HCT116 (cell line): Measurements from ENCODE around the gene C2orf76. TPM values are rescaled to one million over a fixed set of nuclear protein-coding genes. Genes with fewer than 3 reads are reported as not detected.

Source experiments
- ATAC-seq: fragments of 200-7000 bp; cut with Tn5 transposase; 2 replicates; pipeline ENCODE4 v1.9.1; 2020; ENCODE audit warnings: mild to moderate bottlenecking, moderate library complexity
- BruUV-seq: library from RNA; stranded (reverse); fragments of 400-500 nt; replicated peaks from 2 replicates; lab custom pipeline; 2021; lab: Mats Ljungman, UMichigan
- CTCF ChIA-PET: fragments of 300-600 bp; sonication (Branson Sonifier 250); formaldehyde crosslinking; loops from one replicate; lab custom pipeline; 2021; ENCODE audit warnings: antibody characterized with exemption; lab: Charles Lee
- POLR2A ChIA-PET: fragments of 300-600, 350-600 bp; sonication (Branson Sonifier 250); formaldehyde crosslinking; loops from one replicate; lab custom pipeline; 2021; ENCODE audit warnings: antibody characterized with exemption; lab: Charles Lee
- RAD21 ChIA-PET, 2 experiments: fragments of 300-600 bp; sonication (Branson Sonifier 250); formaldehyde crosslinking; loops; one replicate each; lab custom pipeline; 2023; ENCODE audit warnings: low total read pairs in 2 of 2; ENCODE audit not compliant: uncharacterized antibody in 2 of 2, unreplicated experiment in 2 of 2, low non-redundant PET in 1 of 2; lab: Charles Lee
- DNase-seq: peaks from one replicate; pipeline ENCODE4 v3.0.0-alpha.2; 2010; ENCODE audit warnings: low read depth, low spot score
- H2AFZ ChIP-seq: fragments of 200-600 bp; shearing (Covaris generic), sonication (generic); 2 replicates; pipeline ENCODE4 v1.6.1; 2017; ENCODE audit warnings: low read depth, mixed run types, mixed read lengths, antibody characterized with exemption, low read length; ENCODE audit not compliant: poor library complexity, severe bottlenecking
- H3K27ac ChIP-seq: 2 replicates; pipeline ENCODE4 v1.5.1; 2012; ENCODE audit warnings: low read depth, low read length
- H3K27me3 ChIP-seq: fragments of 200-600 bp; sonication (generic); 2 replicates; pipeline ENCODE4 v1.6.1; 2016; ENCODE audit warnings: mixed run types, low read length, mixed read lengths; ENCODE audit not compliant: insufficient read depth
- H3K36me3 ChIP-seq, 2 experiments: fragments of 200-500 bp in 1 of 2; fragments of 200-600 bp in 1 of 2; sonication (Bioruptor generic) in 1 of 2; sonication (generic) in 1 of 2; 2 replicates each; pipeline versions ENCODE4 v1.5.1 to v1.6.1; 2014 to 2016; ENCODE audit warnings: low read length in 2 of 2, inconsistent platforms in 1 of 2, mixed read lengths in 1 of 2, mixed run types in 1 of 2; ENCODE audit not compliant: insufficient read depth in 2 of 2, control insufficient read depth in 1 of 2
- H3K4me1 ChIP-seq, 2 experiments: fragments of 200-600 bp in 1 of 2; sonication (generic) in 1 of 2; 2 replicates each; pipeline versions ENCODE4 v1.5.1 to v1.6.1; 2012 to 2017; ENCODE audit warnings: low read length in 2 of 2, inconsistent platforms in 1 of 2, mild to moderate bottlenecking in 1 of 2, mixed read lengths in 1 of 2, mixed run types in 1 of 2, moderate library complexity in 1 of 2; ENCODE audit not compliant: insufficient read depth in 2 of 2, control insufficient read depth in 1 of 2
- H3K4me2 ChIP-seq: fragments of 200-600 bp; sonication (generic); 2 replicates; pipeline ENCODE4 v1.6.1; 2017; ENCODE audit warnings: mixed run types, low read length, mixed read lengths
- H3K4me3 ChIP-seq, 2 experiments: fragments of 200-600 bp in 1 of 2; sonication (generic) in 1 of 2; replicated peaks in 1 of 2; 2 replicates each; pipeline ENCODE4 v1.5.1; 2011 to 2016; ENCODE audit warnings: low read length in 2 of 2, control low read depth in 1 of 2, low read depth in 1 of 2, mild to moderate bottlenecking in 1 of 2, mixed read lengths in 1 of 2, mixed run types in 1 of 2
- H3K79me2 ChIP-seq: fragments of 200-600 bp; sonication (generic); 2 replicates; pipeline ENCODE4 v1.6.1; 2017; ENCODE audit warnings: mild to moderate bottlenecking, mixed run types, low read length, moderate library complexity, mixed read lengths; ENCODE audit not compliant: insufficient read depth
- H3K9ac ChIP-seq: fragments of 200-600 bp; sonication (generic); 2 replicates; pipeline ENCODE4 v1.6.1; 2016; ENCODE audit warnings: low read length, mixed read lengths
- H3K9me2 ChIP-seq: fragments of 200-600 bp; sonication (generic), shearing (Covaris generic); 2 replicates; pipeline ENCODE4 v1.6.1; 2017; ENCODE audit warnings: mixed run types, mild to moderate bottlenecking, moderate library complexity; ENCODE audit not compliant: insufficient read depth
- H3K9me3 ChIP-seq, 2 experiments: fragments of 200-500 bp in 1 of 2; fragments of 200-600 bp in 1 of 2; sonication (Bioruptor generic) in 1 of 2; sonication (generic) in 1 of 2; 2 replicates each; pipeline ENCODE4 v1.6.1; 2014 to 2017; ENCODE audit warnings: low read length in 2 of 2, mixed read lengths in 2 of 2, inconsistent platforms in 1 of 2, low read depth in 1 of 2, mild to moderate bottlenecking in 1 of 2, mixed run types in 1 of 2, moderate library complexity in 1 of 2; ENCODE audit not compliant: control insufficient read depth in 1 of 2, insufficient read depth in 1 of 2
- H4K20me1 ChIP-seq: fragments of 200-600 bp; sonication (generic), shearing (Covaris generic); 2 replicates; pipeline ENCODE4 v1.6.1; 2017; ENCODE audit warnings: mixed run types, mild to moderate bottlenecking, moderate library complexity; ENCODE audit not compliant: insufficient read depth
- ATF3 ChIP-seq: IDR thresholded peaks from 2 replicates; pipeline ENCODE4 v1.6.1; 2012
- CBX3 ChIP-seq: IDR thresholded peaks from 2 replicates; pipeline ENCODE4 v1.6.1; 2012; ENCODE audit warnings: low read depth
- CTCF ChIP-seq, 3 experiments: fragments of 200-600 bp in 1 of 3; sonication (generic) in 1 of 3; IDR thresholded peaks in 2 of 3; conservative IDR thresholded peaks in 1 of 3; 2 replicates each; pipeline ENCODE4 v1.5.1; 2012 to 2017; ENCODE audit warnings: low read depth in 2 of 3, low read length in 2 of 3, antibody characterized with exemption in 1 of 3, borderline replicate concordance in 1 of 3, control low read depth in 1 of 3, mild to moderate bottlenecking in 1 of 3, mixed read lengths in 1 of 3, mixed run types in 1 of 3, moderate library complexity in 1 of 3; ENCODE audit not compliant: insufficient read depth in 1 of 3
- EGR1 ChIP-seq: IDR thresholded peaks from 2 replicates; pipeline ENCODE4 v1.6.1; 2012; ENCODE audit warnings: low read depth
- ELF1 ChIP-seq: IDR thresholded peaks from 2 replicates; pipeline ENCODE4 v1.6.1; 2012; ENCODE audit warnings: low read depth, borderline replicate concordance
- EZH2 ChIP-seq: fragments of 200-600 bp; sonication (generic); IDR thresholded peaks from 2 replicates; pipeline ENCODE4 v1.6.1; 2017; ENCODE audit warnings: antibody characterized with exemption, mixed run types
- EZH2phosphoT487 ChIP-seq: fragments of 200-600 bp; IDR thresholded peaks from 2 replicates; pipeline ENCODE4 v1.6.1; 2018; ENCODE audit warnings: antibody characterized with exemption, borderline replicate concordance
- FOSL1 ChIP-seq: IDR thresholded peaks from 2 replicates; pipeline ENCODE4 v1.6.1; 2012; ENCODE audit warnings: low read depth
- JUND ChIP-seq: IDR thresholded peaks from 2 replicates; pipeline ENCODE4 v1.6.1; 2012
- POLR2A ChIP-seq: IDR thresholded peaks from 2 replicates; pipeline ENCODE4 v1.7.0; 2011; ENCODE audit warnings: borderline replicate concordance; ENCODE audit not compliant: insufficient read depth, insufficient read length; ENCODE audit errors: extremely low read depth
- RAD21 ChIP-seq: IDR thresholded peaks from 2 replicates; pipeline ENCODE4 v1.6.1; 2012; ENCODE audit warnings: low read depth, mild to moderate bottlenecking
- SP1 ChIP-seq: IDR thresholded peaks from 2 replicates; pipeline ENCODE4 v1.6.1; 2012; ENCODE audit warnings: low read depth
- SRF ChIP-seq: IDR thresholded peaks from 2 replicates; pipeline ENCODE4 v1.6.1; 2012; ENCODE audit warnings: low read depth
- YY1 ChIP-seq: IDR thresholded peaks from 2 replicates; pipeline ENCODE4 v1.6.1; 2011; ENCODE audit warnings: low read length, low read depth, moderate library complexity, mild to moderate bottlenecking; ENCODE audit not compliant: insufficient replicate concordance; ENCODE audit errors: extremely low read depth
- ZBTB33 ChIP-seq: IDR thresholded peaks from 2 replicates; pipeline ENCODE4 v1.6.1; 2011; ENCODE audit warnings: mild to moderate bottlenecking, low read length, moderate library complexity; ENCODE audit not compliant: insufficient replicate concordance; ENCODE audit errors: extremely low read depth
- ZNF274 ChIP-seq: fragments of 200-500 bp; sonication (Bioruptor generic); IDR thresholded peaks from 2 replicates; pipeline ENCODE4 v1.6.1; 2014; ENCODE audit warnings: mild to moderate bottlenecking, low read depth, low read length, inconsistent platforms
- intact Hi-C: fragments of 100-400 bp; cut with micrococcal nuclease; formaldehyde crosslinking; loops from 2 replicates; pipeline ENCODE4 v1.10.0; 2022
- total RNA-seq: library from RNA; stranded (reverse); gene quantifications from one replicate; pipeline ENCODE4 v1.2.1, GENCODE V29; 2021; ENCODE audit not compliant: unreplicated experiment

The C2orf76 gene
- total RNA-seq, 1 experiment from 2014 or later, result 10.5 TPM

- peak; percentile 10 for DNase-seq
- Histone ChIP-seq H3K9me3 (no peaks in the 10 kb centered on the region), H2AFZ (no peak overlapping the region), H3K9ac (peak overlapping the region; percentile 49), H3K79me2 (peaks cover 12% of the 10 kb centered on the region; the same call in 1 of the 2 replicates), H3K4me2 (peak overlapping the region; percentile 68), H3K27me3 (no peaks in the 10 kb centered on the region), H3K4me3 (peak overlapping the region in 1 of 2 experiments; percentile 14; a peak in 1 of 4 replicates), H3K4me1 (peaks cover 59 to 84% of the 10 kb centered on the region in 2 experiments), H3K9me2 (no peaks in the 10 kb centered on the region), H3K27ac (peak overlapping the region; percentile 74), H3K36me3 (peaks cover 0 to 30% of the 10 kb centered on the region in 2 experiments; a peak in 1 of 4 replicates), H4K20me1 (no peaks in the 10 kb centered on the region; the same call in 1 of the 2 replicates)
- ChIA-PET POLR2A (interaction anchor here (0.8 to 1.0 kb wide), 2 partner anchors 12 to 18 kb away, joined by 3 to 4 read pairs; no protein-coding TSS in a partner anchor), RAD21 (interaction anchor here in 1 of 2 experiments (0.6 kb wide), 1 partner anchor 57 kb away, joined by 3 read pairs; no protein-coding TSS in a partner anchor), CTCF (no interaction called here)
- TF ChIP-seq SP1, result no peak
- no peak for TF ChIP-seq YY1
- no peak for TF ChIP-seq CTCF (IDR thresholded peaks at IDR 0.05 in 2 of 3, conservative IDR thresholded peaks at IDR 0.05 in 1 of 3; ENCODE audit: borderline replicate concordance in 1 of 3, insufficient read depth in 1 of 3, low read depth in 2 of 3, low read length in 2 of 3)
- TF ChIP-seq EGR1, result no peak
- no peak for TF ChIP-seq SRF
- TF ChIP-seq ELF1, result no peak
- TF ChIP-seq FOSL1, result no peak
- no peak for TF ChIP-seq POLR2A
- TF ChIP-seq ZNF274, result no peak
- TF ChIP-seq ZBTB33, result no peak
- no peak for TF ChIP-seq ATF3
- TF ChIP-seq EZH2, result no peak
- no peak for TF ChIP-seq RAD21
- no peak for TF ChIP-seq JUND
- TF ChIP-seq EZH2phosphoT487, result no peak
- no peak for TF ChIP-seq CBX3
- ATAC-seq, result peak; percentile 54
- intact Hi-C loops, result no loop called here
- no TSS peak for BruUV-seq
Measured at GRCh38 chr2:119253114-119253702, 113.4 kb downstream of the C2orf76 start.
